Thyroid gland (tissue), 4 donors: Measurements from ENCODE around the gene FAM124B. TPM values are rescaled to one million over a fixed set of nuclear protein-coding genes. Genes with fewer than 3 reads are reported as not detected.

Experiments
- DNase-seq, 2 donors: peaks; one replicate each; pipeline ENCODE4 v3.0.0-alpha.2; 2019
- H3K27ac ChIP-seq, 3 donors: fragments of 200-600 bp; sonication (generic); 1 replicate in 2 of 3; 2 replicates in 1 of 3; pipeline ENCODE4 v1.5.1; 2016 to 2019; ENCODE audit warnings: mild to moderate bottlenecking in 1 of 3, moderate library complexity in 1 of 3
- H3K27me3 ChIP-seq: fragments of 200-600 bp; sonication (generic); one replicate; pipeline ENCODE4 v1.5.1; 2019
- H3K36me3 ChIP-seq, 2 donors: fragments of 200-600 bp; sonication (generic); one replicate each; pipeline ENCODE4 v1.5.1; 2016 to 2019
- H3K4me1 ChIP-seq, 2 donors: fragments of 200-600 bp; sonication (generic); one replicate each; pipeline ENCODE4 v1.5.1; 2017 to 2019
- H3K4me3 ChIP-seq, 3 donors: fragments of 200-600 bp; sonication (generic); replicated peaks in 1 of 3; 1 replicate in 2 of 3; 2 replicates in 1 of 3; pipeline ENCODE4 v1.5.1; 2016; ENCODE audit warnings: mild to moderate bottlenecking in 1 of 3
- H3K9me3 ChIP-seq: fragments of 200-600 bp; sonication (generic); one replicate; pipeline ENCODE4 v1.5.1; 2017
- POLR2A ChIP-seq, 2 donors: fragments of 450-650 bp; IDR thresholded peaks; one replicate each; pipeline ENCODE4 v1.6.1; 2017; ENCODE audit warnings: antibody characterized with exemption in 2 of 2, mild to moderate bottlenecking in 2 of 2, moderate library complexity in 1 of 2
- whole genome bisulfite sequencing, 2 donors: methylation state at CpG; one replicate each; pipeline ENCODE4 v1.1.5; 2017; 5-methylcytosine and 5-hydroxymethylcytosine counted together
- intact Hi-C: fragments of 100-400 bp; cut with DNase I; formaldehyde crosslinking; loops from one replicate; pipeline ENCODE4 v1.15.1; 2023
- total RNA-seq, 4 donors: library from RNA; depleted of rRNA; stranded (reverse); fragments of >200 nt; gene quantifications; one replicate each; pipeline ENCODE4 v1.2.3, GENCODE V29; 2016
- TF ChIP-seq, protein P1 (sequence below), 6 experiments: fragments of 200-600 bp in 3 of 6; fragments of 450-650 bp in 3 of 6; sonication (generic) in 3 of 6; IDR thresholded peaks; one replicate each; pipeline ENCODE4 v1.5.1; 2016 to 2019; ENCODE audit warnings: antibody characterized with exemption in 6 of 6, mild to moderate bottlenecking in 2 of 6, inconsistent platforms in 1 of 6, moderate library complexity in 1 of 6

The FAM124B gene
- total RNA-seq, 4 donors from 2014 or later = 0.88 to 2.7 (median 1.3) TPM

GRCh38 chr2:224395620-224396390 is 6.1 kb downstream of the FAM124B start:
- WGBS, 2 donors = 75 to 95% methylated on average over 9 of the region's 9 CpGs
- Histone ChIP-seq H3K27ac (no peak overlapping the region), H3K4me3 (no peak overlapping the region), H3K27me3 (no peaks in the 10 kb centered on the region), H3K36me3 (no peaks in the 10 kb centered on the region), H3K4me1 (no peaks in the 10 kb centered on the region), H3K9me3 (no peaks in the 10 kb centered on the region)
- intact Hi-C loops = no loop called here
- TF ChIP-seq POLR2A (IDR thresholded peaks at IDR 0.05) = no peak
- TF ChIP-seq, protein P1, sequence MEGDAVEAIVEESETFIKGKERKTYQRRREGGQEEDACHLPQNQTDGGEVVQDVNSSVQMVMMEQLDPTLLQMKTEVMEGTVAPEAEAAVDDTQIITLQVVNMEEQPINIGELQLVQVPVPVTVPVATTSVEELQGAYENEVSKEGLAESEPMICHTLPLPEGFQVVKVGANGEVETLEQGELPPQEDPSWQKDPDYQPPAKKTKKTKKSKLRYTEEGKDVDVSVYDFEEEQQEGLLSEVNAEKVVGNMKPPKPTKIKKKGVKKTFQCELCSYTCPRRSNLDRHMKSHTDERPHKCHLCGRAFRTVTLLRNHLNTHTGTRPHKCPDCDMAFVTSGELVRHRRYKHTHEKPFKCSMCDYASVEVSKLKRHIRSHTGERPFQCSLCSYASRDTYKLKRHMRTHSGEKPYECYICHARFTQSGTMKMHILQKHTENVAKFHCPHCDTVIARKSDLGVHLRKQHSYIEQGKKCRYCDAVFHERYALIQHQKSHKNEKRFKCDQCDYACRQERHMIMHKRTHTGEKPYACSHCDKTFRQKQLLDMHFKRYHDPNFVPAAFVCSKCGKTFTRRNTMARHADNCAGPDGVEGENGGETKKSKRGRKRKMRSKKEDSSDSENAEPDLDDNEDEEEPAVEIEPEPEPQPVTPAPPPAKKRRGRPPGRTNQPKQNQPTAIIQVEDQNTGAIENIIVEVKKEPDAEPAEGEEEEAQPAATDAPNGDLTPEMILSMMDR (IDR thresholded peaks at IDR 0.05) = no peak
- DNase-seq = no peak

GRCh38 chr2:224393157-224393872 is 8.6 kb downstream of the FAM124B start:
- no peaks in the 10 kb centered on the region for H3K27me3 ChIP-seq
- H3K36me3 ChIP-seq = no peaks in the 10 kb centered on the region
- no peak overlapping the region for H3K27ac ChIP-seq
- no peaks in the 10 kb centered on the region for H3K9me3 ChIP-seq
- no peaks in the 10 kb centered on the region for H3K4me1 ChIP-seq
- DNase-seq = no peak
- TF ChIP-seq, protein P1 (IDR thresholded peaks at IDR 0.05) = no peak
- TF ChIP-seq POLR2A (IDR thresholded peaks at IDR 0.05) = no peak
- 92 to 98% methylated on average over 3 of the region's 3 CpGs for WGBS, 2 donors
- intact Hi-C loops = no loop called here
- no peak overlapping the region for H3K4me3 ChIP-seq

DNA sequence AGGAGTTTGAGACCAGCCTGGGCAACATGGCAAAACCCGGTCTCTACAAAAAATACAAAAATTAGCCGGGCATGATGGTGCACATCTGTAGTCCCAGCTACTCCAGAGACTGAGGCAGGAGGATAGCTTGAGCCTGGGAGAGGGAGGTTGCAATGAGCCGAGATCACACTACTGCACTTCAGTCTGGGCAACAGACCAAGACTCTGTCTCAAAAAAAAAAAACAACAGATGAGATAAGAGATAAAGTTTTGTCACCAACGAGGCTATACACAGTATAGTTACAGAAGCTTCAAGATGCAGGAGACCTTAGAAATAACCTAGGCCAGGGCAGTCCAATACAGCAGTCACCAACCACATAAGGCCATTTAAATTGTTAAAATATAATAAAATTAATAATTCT is 9.4 kb downstream of the FAM124B start:
- DNase-seq = no peak
- TF ChIP-seq, protein P1 (IDR thresholded peaks at IDR 0.05) = no peak
- no peak for TF ChIP-seq POLR2A (IDR thresholded peaks at IDR 0.05)
- intact Hi-C loops = no loop called here
- Histone ChIP-seq H3K27ac (no peak overlapping the region), H3K9me3 (no peaks in the 10 kb centered on the region), H3K4me1 (no peaks in the 10 kb centered on the region), H3K27me3 (no peaks in the 10 kb centered on the region), H3K36me3 (no peaks in the 10 kb centered on the region), H3K4me3 (no peak overlapping the region)
- WGBS, 2 donors = 57 to 61% methylated on average over 4 of the region's 4 CpGs

GRCh38 chr2:224389317-224389716 is 12.6 kb downstream of the FAM124B start:
- H3K36me3 ChIP-seq = no peaks in the 10 kb centered on the region
- no peaks in the 10 kb centered on the region for H3K27me3 ChIP-seq
- no peak overlapping the region for H3K27ac ChIP-seq
- H3K4me3 ChIP-seq = no peak overlapping the region
- H3K4me1 ChIP-seq = no peaks in the 10 kb centered on the region
- H3K9me3 ChIP-seq = no peaks in the 10 kb centered on the region
- no peak for TF ChIP-seq POLR2A (IDR thresholded peaks at IDR 0.05)
- TF ChIP-seq, protein P1 (IDR thresholded peaks at IDR 0.05) = no peak
- no peak for DNase-seq
- 71 to 78% methylated on average over 5 of the region's 5 CpGs for WGBS, 2 donors
- intact Hi-C loops = no loop called here

- Histone ChIP-seq H3K27me3 (no peaks in the 10 kb centered on the region), H3K4me1 (no peaks in the 10 kb centered on the region), H3K4me3 (no peak overlapping the region), H3K9me3 (no peaks in the 10 kb centered on the region), H3K27ac (no peak overlapping the region), H3K36me3 (no peaks in the 10 kb centered on the region)
- intact Hi-C loops = no loop called here
- WGBS, 2 donors = 88 to 93% methylated on average over 2 of the region's 2 CpGs
- TF ChIP-seq POLR2A (IDR thresholded peaks at IDR 0.05) = no peak
- TF ChIP-seq, protein P1 (IDR thresholded peaks at IDR 0.05) = no peak
- no peak for DNase-seq
Observed at GRCh38 chr2:224386876-224387275, 15.0 kb downstream of the FAM124B start.
